Gastroesophageal sphincter (tissue), 4 donors: Measurements from ENCODE around the gene MIA2. TPM values are rescaled to one million over a fixed set of nuclear protein-coding genes. Genes with fewer than 3 reads are reported as not detected.
"Not testable (repeated sequence)": the region's sequence is repeated elsewhere in the genome, so short reads cannot be mapped to it uniquely, and the experiment has no call there.

ENCODE experiments used
- ATAC-seq: fragments of 150-250 bp; one replicate; pipeline ENCODE4 v1.9.1; 2016; ENCODE audit warnings: mild to moderate bottlenecking, moderate library complexity
- H3K27ac ChIP-seq, 4 donors: fragments of 200-600 bp; sonication (generic) in 3 of 4; 1 replicate in 3 of 4; 2 replicates in 1 of 4; pipeline ENCODE4 v1.5.1; 2016 to 2019
- H3K27me3 ChIP-seq: fragments of 200-600 bp; sonication (generic); one replicate; pipeline ENCODE4 v1.5.1; 2019
- H3K36me3 ChIP-seq, 2 donors: fragments of 200-600 bp; sonication (generic); one replicate each; pipeline ENCODE4 v1.5.1; 2019; ENCODE audit warnings: control low read depth in 1 of 2
- H3K4me1 ChIP-seq, 3 donors: fragments of 200-600 bp; sonication (generic); 1 replicate in 2 of 3; 2 replicates in 1 of 3; pipeline ENCODE4 v1.5.1; 2016 to 2019; ENCODE audit warnings: control low read depth in 2 of 3
- H3K4me3 ChIP-seq, 2 donors: fragments of 200-600 bp; sonication (generic); one replicate each; pipeline ENCODE4 v1.5.1; 2019; ENCODE audit warnings: mild to moderate bottlenecking in 1 of 2, moderate library complexity in 1 of 2
- H3K9me3 ChIP-seq, 3 donors: fragments of 200-600 bp; sonication (generic); one replicate each; pipeline ENCODE4 v1.5.1; 2017 to 2019; ENCODE audit warnings: control low read depth in 2 of 3
- EP300 ChIP-seq: sonication (generic); formaldehyde crosslinking; IDR thresholded peaks from one replicate; pipeline ENCODE4 v1.6.1; 2017; ENCODE audit warnings: antibody characterized with exemption, mild to moderate bottlenecking
- POLR2A ChIP-seq, 2 donors: fragments of 450-650 bp; IDR thresholded peaks; one replicate each; pipeline ENCODE4 v1.6.1; 2017; ENCODE audit warnings: antibody characterized with exemption in 2 of 2, mild to moderate bottlenecking in 2 of 2, moderate library complexity in 1 of 2
- POLR2AphosphoS5 ChIP-seq: sonication (generic); formaldehyde crosslinking; IDR thresholded peaks from one replicate; pipeline ENCODE4 v1.6.1; 2017; ENCODE audit warnings: antibody characterized with exemption
- WGBS, 2 donors: methylation state at CpG; one replicate each; pipeline ENCODE4 v1.1.5; 2018; ENCODE audit warnings: low coverage in 1 of 2; 5-methylcytosine and 5-hydroxymethylcytosine counted together
- total RNA-seq, 4 donors: library from RNA; depleted of rRNA; stranded (reverse); fragments of >200 nt; gene quantifications; one replicate each; pipeline ENCODE4 v1.1.0, GENCODE V29; 2016
- TF ChIP-seq, protein P1 (sequence below), 4 experiments: fragments of 200-600 bp in 2 of 4; fragments of 450-650 bp in 2 of 4; sonication (generic) in 1 of 4; IDR thresholded peaks; one replicate each; pipeline ENCODE4 v1.5.1; 2017 to 2019; ENCODE audit warnings: antibody characterized with exemption in 4 of 4, mild to moderate bottlenecking in 2 of 4, moderate library complexity in 2 of 4

Gene MIA2
- total RNA-seq, 4 donors from 2014 or later: 13.5 to 21.3 (median 16.3) TPM

DNA sequence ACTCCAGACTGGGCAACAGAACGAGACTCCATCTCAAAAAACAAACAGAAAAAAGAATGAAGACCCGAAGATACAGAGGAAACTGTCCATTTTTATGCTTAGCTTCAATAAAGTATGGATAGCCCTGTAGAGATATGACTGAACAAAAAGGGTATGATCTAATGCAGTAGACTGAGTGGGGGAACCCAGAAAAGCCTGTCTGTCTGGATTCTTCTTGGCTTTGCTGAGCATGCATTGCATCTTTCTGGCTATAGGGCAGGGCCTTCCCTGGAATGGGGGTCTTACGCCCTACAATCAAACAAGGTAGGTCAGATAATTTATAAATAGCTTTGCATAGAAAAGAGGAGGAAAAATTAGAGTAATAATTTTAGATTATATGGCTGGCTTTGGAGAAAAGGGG lies 10.1 kb downstream of the MIA2 start:
- no peaks in the 10 kb centered on the region for H3K4me1 ChIP-seq
- TF ChIP-seq POLR2A (IDR thresholded peaks at IDR 0.05) (no peak), POLR2AphosphoS5 (no peak), EP300 (no peak)
- TF ChIP-seq, protein P1, sequence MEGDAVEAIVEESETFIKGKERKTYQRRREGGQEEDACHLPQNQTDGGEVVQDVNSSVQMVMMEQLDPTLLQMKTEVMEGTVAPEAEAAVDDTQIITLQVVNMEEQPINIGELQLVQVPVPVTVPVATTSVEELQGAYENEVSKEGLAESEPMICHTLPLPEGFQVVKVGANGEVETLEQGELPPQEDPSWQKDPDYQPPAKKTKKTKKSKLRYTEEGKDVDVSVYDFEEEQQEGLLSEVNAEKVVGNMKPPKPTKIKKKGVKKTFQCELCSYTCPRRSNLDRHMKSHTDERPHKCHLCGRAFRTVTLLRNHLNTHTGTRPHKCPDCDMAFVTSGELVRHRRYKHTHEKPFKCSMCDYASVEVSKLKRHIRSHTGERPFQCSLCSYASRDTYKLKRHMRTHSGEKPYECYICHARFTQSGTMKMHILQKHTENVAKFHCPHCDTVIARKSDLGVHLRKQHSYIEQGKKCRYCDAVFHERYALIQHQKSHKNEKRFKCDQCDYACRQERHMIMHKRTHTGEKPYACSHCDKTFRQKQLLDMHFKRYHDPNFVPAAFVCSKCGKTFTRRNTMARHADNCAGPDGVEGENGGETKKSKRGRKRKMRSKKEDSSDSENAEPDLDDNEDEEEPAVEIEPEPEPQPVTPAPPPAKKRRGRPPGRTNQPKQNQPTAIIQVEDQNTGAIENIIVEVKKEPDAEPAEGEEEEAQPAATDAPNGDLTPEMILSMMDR (IDR thresholded peaks at IDR 0.05): no peak
- ATAC-seq: no peak
- H3K4me3 ChIP-seq: no peak overlapping the region
- WGBS, 2 donors: 79 to 100% methylated on average over 3 of the region's 3 CpGs
- H3K27me3 ChIP-seq: no peaks in the 10 kb centered on the region
- no peak overlapping the region for H3K27ac ChIP-seq
- H3K36me3 ChIP-seq: no peaks in the 10 kb centered on the region
- no peaks in the 10 kb centered on the region for H3K9me3 ChIP-seq

DNA sequence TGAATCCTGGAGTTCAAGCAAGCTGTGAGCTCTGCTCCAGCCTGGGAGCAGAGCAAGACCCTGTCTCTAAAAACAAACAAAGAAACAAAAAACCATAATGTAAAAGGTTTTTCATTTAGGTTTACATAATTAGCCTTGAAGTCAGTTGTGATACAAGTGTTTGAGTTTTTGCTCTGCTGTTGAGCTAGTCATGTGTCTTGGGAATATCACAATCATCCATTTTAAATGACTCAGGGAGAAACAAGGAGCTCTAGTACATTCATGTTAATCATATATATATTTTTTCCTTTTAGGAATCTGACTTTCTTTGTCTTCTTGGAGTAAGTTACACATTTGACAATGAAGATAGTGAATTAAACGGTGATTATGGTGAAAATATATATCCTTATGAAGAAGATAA lies 12.9 kb downstream of the MIA2 start:
- Histone ChIP-seq H3K9me3 (no peaks in the 10 kb centered on the region), H3K4me3 (no peak overlapping the region), H3K36me3 (no peaks in the 10 kb centered on the region), H3K4me1 (no peaks in the 10 kb centered on the region), H3K27ac (no peak overlapping the region), H3K27me3 (no peaks in the 10 kb centered on the region)
- no peak for ATAC-seq
- 78 to 80% methylated on average over 1 of the region's 1 CpG for WGBS, 2 donors
- TF ChIP-seq, protein P1 (IDR thresholded peaks at IDR 0.05): no peak
- TF ChIP-seq EP300: no peak
- TF ChIP-seq POLR2A (IDR thresholded peaks at IDR 0.05): no peak
- TF ChIP-seq POLR2AphosphoS5: no peak

DNA sequence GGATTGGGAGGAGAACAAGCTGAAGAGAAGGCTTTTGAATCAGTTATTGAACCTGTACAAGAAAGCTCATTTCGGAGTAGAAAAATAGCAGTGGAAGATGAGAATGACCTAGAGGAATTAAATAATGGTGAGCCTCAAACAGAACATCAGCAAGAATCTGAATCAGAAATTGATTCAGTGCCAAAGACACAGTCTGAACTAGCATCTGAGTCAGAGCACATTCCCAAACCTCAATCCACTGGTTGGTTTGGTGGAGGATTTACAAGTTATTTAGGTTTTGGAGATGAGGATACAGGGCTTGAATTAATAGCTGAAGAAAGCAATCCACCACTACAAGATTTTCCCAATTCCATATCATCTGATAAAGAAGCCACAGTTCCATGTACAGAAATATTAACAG lies 13.5 kb downstream of the MIA2 start:
- H3K36me3 ChIP-seq: no peaks in the 10 kb centered on the region
- no peak for TF ChIP-seq EP300
- TF ChIP-seq, protein P1 (IDR thresholded peaks at IDR 0.05): no peak
- no peak for TF ChIP-seq POLR2AphosphoS5
- TF ChIP-seq POLR2A (IDR thresholded peaks at IDR 0.05): no peak
- no peaks in the 10 kb centered on the region for H3K9me3 ChIP-seq
- H3K4me1 ChIP-seq: no peaks in the 10 kb centered on the region
- H3K4me3 ChIP-seq: no peak overlapping the region
- H3K27me3 ChIP-seq: no peaks in the 10 kb centered on the region
- H3K27ac ChIP-seq: no peak overlapping the region
- WGBS, 2 donors: 75% methylated on average over 1 of the region's 1 CpG; no CpG with 5 or more reads in 1 of the 2 donors
- no peak for ATAC-seq

DNA sequence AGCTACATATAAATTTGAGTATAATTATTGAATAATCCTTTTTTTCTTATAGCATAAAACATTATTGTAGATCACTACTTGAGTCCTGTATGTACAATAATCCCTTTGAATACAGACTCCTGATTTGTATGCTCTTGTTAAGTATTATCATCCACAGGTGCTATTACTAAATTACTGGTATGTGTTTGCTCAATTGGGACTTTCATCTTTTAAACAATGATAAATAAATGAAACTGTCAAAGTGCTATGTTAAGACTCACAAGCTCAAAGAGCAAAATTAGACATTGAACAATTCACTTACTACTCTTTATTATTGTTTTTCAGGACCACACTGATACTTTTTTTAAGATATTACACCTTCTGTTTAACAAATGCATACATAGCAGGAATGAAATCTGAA lies 17.8 kb downstream of the MIA2 start:
- no peaks in the 10 kb centered on the region for H3K36me3 ChIP-seq
- no peak overlapping the region for H3K27ac ChIP-seq
- no peaks in the 10 kb centered on the region for H3K27me3 ChIP-seq
- H3K9me3 ChIP-seq: no peaks in the 10 kb centered on the region
- no peak overlapping the region for H3K4me3 ChIP-seq
- TF ChIP-seq POLR2AphosphoS5 (no peak), POLR2A (IDR thresholded peaks at IDR 0.05) (no peak), EP300 (no peak)
- TF ChIP-seq, protein P1 (IDR thresholded peaks at IDR 0.05): no peak
- H3K4me1 ChIP-seq: no peaks in the 10 kb centered on the region
- no peak for ATAC-seq

DNA sequence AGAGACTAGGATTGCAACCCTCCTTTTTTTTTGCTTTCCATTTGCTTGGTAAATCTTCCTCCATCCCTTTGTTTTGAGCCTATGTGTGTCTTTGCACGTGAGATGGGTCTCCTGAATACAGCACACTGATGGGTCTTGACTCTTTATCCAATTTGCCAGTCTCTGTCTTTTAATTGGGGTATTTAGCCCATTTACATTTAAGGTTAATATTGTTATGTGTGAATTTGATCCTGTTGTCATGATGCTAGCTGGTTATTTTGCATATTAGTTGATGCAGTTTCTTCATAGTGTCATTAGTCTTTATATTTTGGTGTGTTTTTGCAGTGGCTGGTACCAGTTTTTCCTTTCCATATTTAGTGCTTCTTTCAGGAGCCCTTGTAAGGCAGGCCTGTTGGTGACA lies 23.7 kb downstream of the MIA2 start:
- not testable (repeated sequence) for H3K4me1 ChIP-seq, H3K9me3 ChIP-seq, ATAC-seq, H3K36me3 ChIP-seq, H3K27ac ChIP-seq, H3K4me3 ChIP-seq, H3K27me3 ChIP-seq
- 67 to 75% methylated on average over 1 of the region's 1 CpG for WGBS, 2 donors
